GM10847 (cell line): ENCODE data around the gene WFDC2.

Source experiments
- POLR2A ChIP-seq: IDR thresholded peaks from 2 replicates; pipeline ENCODE4 v1.6.1; 2011; ENCODE audit not compliant: insufficient read length; ENCODE audit errors: extremely low read depth

The WFDC2 gene

GRCh38 chr20:45467861-45468260 lies 1.7 kb upstream of the WFDC2 start:
- no peak for TF ChIP-seq POLR2A

- no peak for TF ChIP-seq POLR2A
These were observed 844 bp downstream of the WFDC2 start for GRCh38 chr20:45470262-45470931.

- no peak for TF ChIP-seq POLR2A
These were observed 1.4 kb downstream of the WFDC2 start for GRCh38 chr20:45470937-45471336.

- no peak for TF ChIP-seq POLR2A
These were observed 10.3 kb downstream of the WFDC2 start for GRCh38 chr20:45479822-45480221.

GRCh38 chr20:45484676-45485075 lies 15.1 kb downstream of the WFDC2 start:
- TF ChIP-seq POLR2A, result no peak

- no peak for TF ChIP-seq POLR2A
These were observed 15.8 kb downstream of the WFDC2 start for GRCh38 chr20:45485388-45485787.

GRCh38 chr20:45487231-45487635 lies 17.7 kb downstream of the WFDC2 start:
- TF ChIP-seq POLR2A, result no peak

GRCh38 chr20:45489083-45489531 lies 19.6 kb downstream of the WFDC2 start:
- TF ChIP-seq POLR2A, result no peak

- TF ChIP-seq POLR2A, result no peak
These were observed 26.0 kb downstream of the WFDC2 start for GRCh38 chr20:45495501-45495941.

GRCh38 chr20:45496166-45496565 lies 26.6 kb downstream of the WFDC2 start:
- no peak for TF ChIP-seq POLR2A

GRCh38 chr20:45497971-45498494 lies 28.5 kb downstream of the WFDC2 start:
- TF ChIP-seq POLR2A, result no peak

GRCh38 chr20:45500022-45500421 lies 30.5 kb downstream of the WFDC2 start:
- no peak for TF ChIP-seq POLR2A

- no peak for TF ChIP-seq POLR2A
These were observed 32.0 kb downstream of the WFDC2 start for GRCh38 chr20:45501600-45501999.

- TF ChIP-seq POLR2A, result no peak
These were observed 33.0 kb downstream of the WFDC2 start for GRCh38 chr20:45502561-45502960.

- no peak for TF ChIP-seq POLR2A
These were observed 33.9 kb downstream of the WFDC2 start for GRCh38 chr20:45503403-45503802.

GRCh38 chr20:45506398-45506797 lies 36.8 kb downstream of the WFDC2 start:
- no peak for TF ChIP-seq POLR2A
